Stimulated activated CD4-positive, alpha-beta T cell treated with anti-CD3 and anti-CD28 coated beads, Interleukin-2, amount 100 ng/mL, for 24 hours (primary cell): ENCODE results near the gene AMIGO1.
"Not testable (repeated sequence)": the region's sequence is repeated elsewhere in the genome, so short reads cannot be mapped to it uniquely, and the experiment has no call there.

Experiments
- DNase-seq, 2 donors: peaks; one replicate each; pipeline ENCODE4 v3.0.0-alpha.2; 2020

AMIGO1 gene

GRCh38 chr1:109482242-109482641 is 27.3 kb downstream of the AMIGO1 start:
- no peak for DNase-seq

GRCh38 chr1:109481646-109482045 is 27.9 kb downstream of the AMIGO1 start:
- DNase-seq, result no peak

GRCh38 chr1:109479901-109480300 is 29.6 kb downstream of the AMIGO1 start:
- DNase-seq, result no peak

DNA sequence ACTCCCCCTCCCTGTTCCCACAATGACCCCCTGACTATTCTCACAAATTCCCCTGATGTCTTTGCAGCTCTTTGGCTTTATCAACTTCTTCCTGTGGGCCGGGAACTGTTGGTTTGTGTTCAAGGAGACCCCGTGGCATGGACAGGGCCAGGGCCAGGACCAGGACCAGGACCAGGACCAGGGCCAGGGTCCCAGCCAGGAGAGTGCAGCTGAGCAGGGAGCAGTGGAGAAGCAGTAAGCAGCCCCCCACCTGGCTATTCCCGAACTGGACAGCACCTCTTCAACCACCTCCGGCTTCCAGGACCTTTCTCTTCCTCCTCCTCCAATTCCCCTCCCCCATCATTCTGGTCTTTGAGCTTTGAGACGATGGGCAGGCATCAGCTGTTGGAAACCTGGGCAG is 30.2 kb downstream of the AMIGO1 start:
- no peak for DNase-seq

- DNase-seq, result no peak
These were observed 30.7 kb downstream of the AMIGO1 start for GRCh38 chr1:109478806-109479205.

GRCh38 chr1:109477821-109478220 is 31.7 kb downstream of the AMIGO1 start:
- DNase-seq, result no peak

GRCh38 chr1:109476825-109477224 is 32.7 kb downstream of the AMIGO1 start:
- no peak for DNase-seq

GRCh38 chr1:109475261-109475660 is 34.3 kb downstream of the AMIGO1 start:
- no peak for DNase-seq

DNA sequence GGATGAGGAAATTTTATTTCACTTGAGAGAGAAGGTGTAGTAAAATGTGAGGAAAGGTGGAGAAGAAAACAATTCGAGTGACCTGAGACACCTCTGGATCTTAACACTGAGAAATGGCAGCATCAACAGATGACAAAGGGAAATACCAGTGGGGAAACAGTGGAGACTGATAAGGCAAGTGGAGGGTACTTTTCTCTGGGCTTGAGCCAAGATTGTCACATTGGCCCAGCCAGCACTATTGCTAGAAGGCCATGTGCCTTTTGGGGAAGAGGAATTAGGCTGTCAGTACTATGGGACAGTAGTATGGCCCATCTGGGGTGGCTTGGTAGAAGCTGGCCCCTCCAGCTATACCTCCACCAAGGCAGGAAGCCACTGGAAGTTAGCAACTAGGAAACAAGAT is 34.8 kb downstream of the AMIGO1 start:
- no peak for DNase-seq

- DNase-seq, result not testable (repeated sequence)
These were observed 36.1 kb downstream of the AMIGO1 start for GRCh38 chr1:109473284-109474057.

GRCh38 chr1:109472779-109473178 is 36.7 kb downstream of the AMIGO1 start:
- DNase-seq, result no peak

- DNase-seq, result no peak
These were observed 39.3 kb downstream of the AMIGO1 start for GRCh38 chr1:109470245-109470644.

- no peak for DNase-seq
These were observed 40.6 kb downstream of the AMIGO1 start for GRCh38 chr1:109468903-109469302.

- DNase-seq, result no peak
These were observed 41.5 kb downstream of the AMIGO1 start for GRCh38 chr1:109468061-109468460.

GRCh38 chr1:109467301-109467777 is 42.2 kb downstream of the AMIGO1 start:
- no peak for DNase-seq

- peak in 1 of 2 donors; percentile 46 for DNase-seq
These were observed 42.9 kb downstream of the AMIGO1 start, which contains the start of gene SYPL2 for GRCh38 chr1:109466452-109467300. Gene SYPL2 (plus strand): TSS chr1:109466546. CDS start chr1:109466844, 298 bp downstream.

DNA sequence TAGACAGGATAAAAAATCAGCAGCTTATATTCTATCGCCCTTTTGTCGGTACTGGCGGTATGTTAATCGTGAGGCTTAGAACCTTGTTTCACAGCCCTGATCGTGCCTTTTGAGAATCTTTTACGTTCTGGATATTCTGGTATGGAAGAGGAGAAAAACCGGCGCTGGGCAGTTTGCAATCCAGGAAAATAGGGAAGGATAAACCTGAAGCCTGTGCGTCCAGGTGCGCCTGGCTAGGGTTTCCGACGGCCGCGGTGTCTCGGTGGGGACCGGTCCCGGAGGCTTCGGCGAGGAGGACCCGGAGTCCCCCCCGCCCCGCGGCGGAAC is 43.4 kb downstream of the AMIGO1 start:
- no peak for DNase-seq

GRCh38 chr1:109457819-109458218 is 51.7 kb downstream of the AMIGO1 start:
- DNase-seq, result no peak

DNA sequence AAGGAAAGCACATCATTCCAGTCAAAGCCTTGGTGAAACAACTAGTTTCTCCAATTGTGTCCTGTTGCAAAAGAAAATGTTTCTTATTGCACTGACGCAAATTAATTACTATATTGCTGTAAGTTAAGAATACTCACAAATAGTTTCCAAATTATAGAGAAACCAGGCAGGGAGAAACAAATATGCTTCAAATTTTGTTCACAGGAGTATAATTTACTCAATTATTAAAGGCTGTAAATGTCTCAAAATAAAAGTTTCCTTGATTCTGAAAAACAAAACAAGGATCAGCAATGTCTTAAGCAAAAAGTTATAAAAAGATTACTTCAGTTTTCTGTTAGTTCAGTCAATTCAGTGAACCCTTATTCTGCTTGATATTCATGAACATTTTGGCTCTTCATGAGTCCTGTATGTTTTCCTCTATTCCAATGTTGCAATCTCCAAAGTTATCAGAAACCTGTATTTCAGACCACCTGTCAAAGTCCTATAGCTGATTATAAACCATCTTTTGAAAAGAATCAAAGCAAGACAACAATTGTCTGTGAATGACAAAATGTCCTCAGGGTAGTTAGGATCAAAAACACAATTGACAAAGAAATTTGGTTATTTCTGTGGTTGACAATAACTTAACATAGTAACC is 54.9 kb downstream of the AMIGO1 start:
- DNase-seq, result no peak
